IMR-90 (cell line): Measurements from ENCODE around the gene PBRM1.

Experiments
- BHLHE40 ChIP-seq: fragments of 150-350 bp; IDR thresholded peaks from 2 replicates; pipeline ENCODE4 v1.6.1; 2016; ENCODE audit warnings: mild to moderate bottlenecking, low read depth, low read length
- CEBPB ChIP-seq: IDR thresholded peaks from 2 replicates; pipeline ENCODE4 v1.6.1; 2012; ENCODE audit warnings: low read depth, low read length, improper control_type of control experiment
- CTCF ChIP-seq: conservative IDR thresholded peaks from 2 replicates; pipeline ENCODE4 v1.5.1; 2012; ENCODE audit warnings: mild to moderate bottlenecking, low read depth, low read length, improper control_type of control experiment
- MAFK ChIP-seq: IDR thresholded peaks from 2 replicates; pipeline ENCODE4 v1.6.1; 2012; ENCODE audit warnings: low read depth, low read length, improper control_type of control experiment
- NFE2L2 ChIP-seq: fragments of 150-350 bp; IDR thresholded peaks from 2 replicates; pipeline ENCODE4 v1.6.1; 2016; ENCODE audit warnings: low read depth, mild to moderate bottlenecking, low read length
- POLR2A ChIP-seq: IDR thresholded peaks from 2 replicates; pipeline ENCODE4 v1.6.1; 2012; ENCODE audit warnings: mild to moderate bottlenecking, low read depth, low read length
- RFX5 ChIP-seq: IDR thresholded peaks from 2 replicates; pipeline ENCODE4 v1.8.0; 2012; ENCODE audit warnings: low read depth, mild to moderate bottlenecking, low read length, moderate library complexity
- SMC3 ChIP-seq: fragments of 150-350 bp; IDR thresholded peaks from 2 replicates; pipeline ENCODE4 v1.6.1; 2016; ENCODE audit warnings: low read depth, mild to moderate bottlenecking, antibody characterized with exemption, low read length, moderate library complexity

DNA sequence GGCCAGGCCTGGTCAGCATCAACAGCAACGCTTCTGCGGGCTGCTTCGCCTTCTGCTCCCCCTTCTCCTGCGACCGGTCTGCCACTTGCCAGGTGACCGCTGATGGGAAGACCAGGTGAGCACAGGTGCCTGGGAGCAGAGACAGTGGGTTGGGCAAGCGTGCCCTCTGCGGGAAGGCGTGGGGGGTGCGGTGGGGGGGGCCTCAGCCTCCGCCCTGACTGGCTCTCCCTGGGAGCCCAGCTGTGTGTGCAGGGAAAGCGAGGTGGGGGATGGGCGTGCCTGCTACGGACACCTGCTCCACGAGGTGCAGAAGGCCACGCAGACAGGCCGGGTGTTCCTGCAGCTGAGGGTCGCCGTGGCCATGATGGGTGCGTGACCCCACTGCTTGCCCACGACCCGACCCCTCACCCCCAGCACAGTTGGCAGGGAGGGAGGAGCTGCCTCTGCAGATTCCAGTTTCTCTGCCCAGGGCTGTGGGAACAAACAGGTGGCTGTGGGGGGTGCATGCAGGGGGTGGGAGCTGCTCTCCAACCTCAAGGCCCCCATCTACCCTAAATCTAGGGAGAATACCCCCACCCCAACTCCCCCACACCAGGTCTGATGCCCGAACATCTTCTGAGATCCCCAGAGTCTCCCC lies 181.8 kb downstream of the PBRM1 start:
- no peak for TF ChIP-seq RFX5
- TF ChIP-seq CEBPB: no peak
- TF ChIP-seq BHLHE40: no peak
- TF ChIP-seq CTCF: no peak
- TF ChIP-seq SMC3: no peak
- TF ChIP-seq POLR2A: no peak
- no peak for TF ChIP-seq MAFK
- TF ChIP-seq NFE2L2: no peak
